Measurements from ENCODE around the gene ARMC3.

The ARMC3 gene

DNA sequence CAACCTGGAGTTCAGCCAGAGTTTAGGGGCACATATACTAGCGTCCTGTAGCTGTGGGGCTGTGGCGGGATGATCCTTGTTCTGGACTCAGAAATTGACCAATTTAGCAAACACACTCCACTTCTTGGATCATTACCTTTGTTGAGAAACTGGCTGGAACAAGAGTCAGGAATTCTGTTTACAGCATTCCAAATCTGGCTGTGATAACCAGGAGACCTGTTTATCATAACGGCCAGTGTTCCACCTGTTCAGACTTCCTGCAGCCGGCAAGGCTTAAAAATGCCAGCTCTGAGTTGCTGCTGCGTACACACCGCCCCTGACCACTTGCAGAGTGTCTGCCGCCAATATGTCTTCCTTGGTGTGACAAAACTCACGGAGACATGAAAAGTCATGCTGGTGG is 64.8 kb downstream of the ARMC3 start:
- no peak for DNase-seq (ENCODE audit: low spot score)

DNA sequence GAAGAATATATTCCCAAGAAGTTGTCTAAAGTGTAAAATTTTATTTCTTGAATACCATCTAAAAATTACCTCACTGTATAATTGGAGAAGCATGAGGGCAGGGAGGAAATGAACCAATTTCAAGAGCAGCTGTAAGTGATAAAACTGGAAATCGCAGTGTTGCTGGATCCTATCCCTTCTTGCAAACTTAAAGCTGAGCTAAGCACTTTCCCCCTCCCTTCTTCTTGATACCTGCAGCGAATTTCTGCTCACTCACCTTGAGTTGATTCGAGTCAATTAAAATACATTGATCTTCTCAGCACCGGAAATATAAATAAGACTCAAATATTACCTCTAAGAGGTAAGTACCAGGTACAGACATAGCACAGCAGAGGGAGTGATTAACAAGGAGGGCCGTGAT is 65.5 kb downstream of the ARMC3 start:
- no peak for DNase-seq (ENCODE audit: low spot score)

DNA sequence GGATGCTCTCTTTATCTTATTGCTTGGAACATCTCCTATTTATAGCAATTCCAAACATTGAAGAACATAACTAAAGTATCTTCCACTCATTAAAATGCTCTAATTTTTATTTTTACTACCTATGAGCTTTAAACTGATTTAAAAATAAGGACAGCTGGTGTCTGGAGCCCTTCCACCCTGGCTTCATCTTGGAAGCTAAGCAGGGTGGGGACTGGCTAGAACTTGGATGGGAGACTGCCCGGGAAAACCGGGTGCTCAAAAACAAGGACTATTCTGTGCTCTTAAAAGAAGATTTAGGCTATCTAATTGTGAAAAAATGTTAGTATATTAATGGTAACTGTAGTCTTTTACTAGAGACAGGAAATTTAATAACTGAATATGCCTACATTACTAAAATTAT is 69.2 kb downstream of the ARMC3 start:
- no peak for DNase-seq (ENCODE audit: low spot score)

DNA sequence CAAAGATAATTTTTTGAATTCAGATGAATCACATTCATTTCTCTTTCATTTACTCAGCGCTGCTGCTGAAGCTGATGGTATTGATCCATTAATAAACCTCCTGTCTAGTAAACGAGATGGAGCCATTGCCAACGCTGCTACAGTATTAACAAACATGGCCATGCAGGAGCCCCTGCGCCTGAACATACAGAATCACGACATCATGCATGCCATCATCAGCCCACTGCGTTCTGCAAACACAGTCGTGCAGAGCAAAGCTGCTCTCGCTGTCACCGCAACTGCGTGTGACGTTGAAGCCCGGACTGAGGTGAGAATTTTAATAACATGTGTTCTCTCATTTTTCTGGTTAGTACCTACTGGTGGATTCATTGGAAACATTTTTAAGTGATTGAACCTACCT is 70.2 kb downstream of the ARMC3 start:
- DNase-seq (ENCODE audit: low spot score): no peak

DNA sequence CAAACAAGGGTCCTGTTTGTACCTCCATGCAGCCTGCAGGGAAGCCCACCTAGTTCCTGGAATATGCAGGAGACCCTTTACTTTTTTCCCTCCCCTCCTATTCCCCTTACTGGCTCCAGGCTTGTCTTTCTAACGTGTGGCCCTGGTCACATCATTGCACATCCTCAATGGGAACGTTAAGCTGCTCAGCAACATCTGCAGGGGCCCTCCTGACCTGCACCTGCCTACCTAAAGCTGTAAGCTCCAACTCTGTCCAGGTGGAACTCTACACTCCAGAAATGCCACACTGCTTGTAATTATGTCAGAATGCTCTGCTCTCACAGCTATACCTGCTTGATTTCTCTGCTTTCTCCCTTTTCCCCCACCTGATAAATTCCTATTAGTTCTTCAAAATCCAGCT is 72.1 kb downstream of the ARMC3 start:
- DNase-seq (ENCODE audit: low spot score): no peak

DNA sequence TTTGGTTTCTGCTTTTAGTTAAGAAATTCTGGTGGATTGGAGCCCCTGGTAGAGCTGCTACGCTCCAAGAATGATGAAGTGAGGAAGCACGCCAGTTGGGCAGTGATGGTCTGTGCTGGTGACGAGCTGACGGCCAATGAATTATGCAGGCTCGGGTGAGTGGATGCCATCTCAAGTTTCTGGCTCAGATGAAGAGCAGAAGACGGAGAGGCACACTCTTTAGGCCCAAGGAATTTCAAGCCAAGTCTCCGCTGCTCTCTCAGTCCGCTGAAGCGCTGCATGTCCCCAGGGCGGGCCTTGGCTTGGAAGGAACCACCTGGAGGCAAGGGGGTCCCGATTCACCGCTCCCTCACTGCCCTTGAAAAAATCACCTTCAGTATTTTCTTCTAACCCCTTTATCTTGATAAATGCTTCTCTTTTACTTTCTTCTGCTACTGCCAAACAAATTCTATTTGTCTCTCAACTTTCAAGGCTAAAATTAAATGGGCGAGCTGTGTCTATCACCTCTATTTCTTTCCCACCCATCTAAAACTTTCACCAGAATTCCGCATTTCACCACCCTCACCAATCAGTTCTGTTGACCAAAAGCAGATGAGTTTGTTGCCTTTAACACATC is 74.2 kb downstream of the ARMC3 start:
- DNase-seq (ENCODE audit: low spot score): no peak

DNA sequence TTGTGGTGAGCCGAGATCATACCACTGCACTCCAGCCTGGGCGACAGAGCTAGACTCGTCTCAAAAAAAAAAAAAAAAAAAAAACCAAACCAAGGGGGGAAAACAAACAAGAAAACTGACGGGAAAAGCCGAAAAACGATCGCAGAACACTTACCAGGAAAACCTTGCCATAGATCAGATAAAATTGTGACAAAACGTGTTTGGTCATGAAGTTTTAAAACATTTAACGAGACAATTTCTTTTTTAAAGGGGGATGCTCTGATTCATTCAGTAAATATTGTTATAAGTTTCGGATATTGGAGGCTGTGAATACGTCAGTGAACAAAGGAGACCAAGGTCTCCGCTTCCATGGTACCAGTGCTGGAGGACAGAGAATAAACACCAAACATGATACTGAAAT is 77.3 kb downstream of the ARMC3 start:
- no peak for DNase-seq (ENCODE audit: low spot score)

DNA sequence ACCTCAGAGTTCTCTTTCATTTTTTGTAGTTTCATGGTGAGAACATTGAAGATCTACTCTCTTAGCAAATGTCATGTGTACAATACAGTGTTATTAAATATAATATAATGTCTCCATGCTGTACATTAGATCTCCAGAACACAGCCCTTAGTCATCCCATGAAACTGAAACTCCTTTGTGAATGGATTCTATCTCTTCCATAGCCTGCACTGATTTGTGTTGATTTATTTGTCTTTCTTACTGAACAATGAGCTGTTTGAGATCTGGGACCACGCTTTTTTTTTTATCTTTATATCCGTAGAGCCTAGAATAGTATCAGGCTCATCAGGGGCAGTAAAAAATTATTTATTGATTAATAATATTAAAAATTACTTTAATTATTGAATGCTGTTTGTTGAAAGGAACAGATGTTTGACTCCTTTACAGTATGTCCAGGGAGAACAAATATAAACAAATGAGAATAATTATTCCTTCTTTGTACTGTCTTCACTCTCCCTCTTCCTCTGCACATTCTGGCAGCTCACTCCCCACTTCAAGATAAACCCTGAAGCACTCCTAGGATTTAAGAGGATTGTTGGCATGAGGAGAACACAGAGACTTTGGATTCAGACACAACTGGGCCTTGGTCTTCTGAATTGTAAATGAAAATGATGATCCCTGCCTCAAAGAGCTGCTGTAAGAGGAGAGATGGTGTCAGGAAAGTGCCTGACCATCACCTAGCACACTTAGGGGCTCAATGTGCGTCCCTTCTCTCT is 85.9 kb downstream of the ARMC3 start:
- no peak for DNase-seq (ENCODE audit: low spot score)

DNA sequence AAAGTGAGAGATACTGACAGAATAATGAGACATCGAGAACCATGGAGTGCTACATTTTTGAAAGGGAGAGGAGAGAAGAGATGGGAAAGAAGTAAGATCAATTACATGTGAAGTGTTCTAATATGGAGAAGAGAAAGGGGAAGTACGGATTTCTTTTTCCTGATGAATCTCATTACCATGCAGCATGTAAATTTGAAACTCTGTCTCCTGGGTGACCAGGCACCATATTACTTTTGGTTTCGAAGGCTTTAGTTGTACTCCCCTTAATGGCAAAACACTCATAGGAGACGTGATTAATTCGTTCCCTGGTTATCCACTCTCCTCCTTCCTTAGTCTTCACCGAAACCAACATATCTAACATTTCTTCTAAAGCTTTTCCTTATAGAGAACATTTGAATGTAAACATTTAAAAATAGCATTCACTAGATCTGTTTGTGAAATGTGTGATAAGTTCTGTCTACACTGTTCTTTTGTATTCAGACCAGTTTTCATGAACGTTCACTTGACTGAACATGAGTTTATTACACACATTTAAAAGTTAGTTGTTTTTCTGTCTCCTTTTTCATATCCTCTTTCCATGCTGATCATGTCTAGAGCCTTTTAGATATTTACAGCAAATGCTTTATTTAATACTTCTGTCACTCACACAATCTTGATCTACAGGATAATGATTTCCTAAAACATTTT is 87.3 kb downstream of the ARMC3 start:
- DNase-seq (ENCODE audit: low spot score): no peak

DNA sequence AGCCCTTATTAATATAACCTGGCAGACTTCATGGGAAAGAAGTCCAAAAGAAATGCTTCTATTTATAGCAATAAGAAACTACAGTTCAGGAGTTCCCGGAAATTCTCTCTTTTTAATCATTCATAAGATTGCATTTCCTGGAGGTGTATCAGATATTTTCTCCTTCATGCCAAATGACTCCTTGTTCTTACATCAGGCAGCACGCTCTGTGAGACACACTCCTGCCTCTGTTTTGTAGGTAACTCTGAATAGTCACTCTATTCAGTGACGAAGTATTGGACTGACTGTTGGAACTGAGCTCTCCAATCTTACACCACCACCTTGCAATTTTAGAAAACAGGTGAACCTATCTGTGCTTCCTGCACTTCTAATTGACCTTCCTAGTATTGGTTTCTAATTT is 88.8 kb downstream of the ARMC3 start:
- no peak for DNase-seq (ENCODE audit: low spot score)

DNA sequence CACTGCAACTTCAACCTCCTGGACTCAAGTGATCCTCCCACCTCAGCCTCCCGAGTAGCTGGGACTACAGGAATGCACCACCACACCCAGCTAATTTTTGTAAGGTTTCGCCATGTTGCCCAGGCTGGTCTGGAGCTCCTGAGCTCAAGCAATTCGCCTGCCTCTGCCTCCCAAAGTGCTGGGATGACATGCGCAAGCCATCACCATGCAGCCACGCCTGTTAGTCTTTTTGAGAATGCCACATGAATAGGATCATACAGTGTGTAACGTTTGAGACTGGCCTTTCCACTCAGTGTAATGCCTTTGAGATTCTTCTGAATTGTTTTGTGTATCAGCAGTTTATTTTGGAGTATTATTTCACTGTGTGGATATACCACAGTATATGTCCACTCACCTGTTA is 91.8 kb downstream of the ARMC3 start:
- DNase-seq (ENCODE audit: low spot score): no peak

DNA sequence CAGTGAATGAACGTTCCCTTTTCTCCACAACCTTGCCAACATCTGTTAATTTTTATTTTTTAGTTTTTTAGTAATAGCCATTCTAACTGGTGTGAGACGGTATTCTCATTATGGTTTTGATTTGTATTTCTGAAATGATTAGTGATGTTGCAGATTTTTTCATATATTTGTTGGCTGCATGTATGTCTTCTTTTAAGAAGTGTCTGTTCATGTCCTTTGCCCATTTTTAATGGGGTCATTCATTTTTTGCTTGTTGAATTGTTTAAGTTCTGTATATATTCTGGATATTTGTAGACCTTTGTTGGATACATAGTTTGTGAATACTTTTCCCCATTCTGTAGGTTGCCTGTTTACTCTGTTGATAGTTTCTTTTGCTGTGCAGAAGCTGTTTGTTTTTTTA is 93.6 kb downstream of the ARMC3 start:
- no peak for DNase-seq (ENCODE audit: low spot score)

DNA sequence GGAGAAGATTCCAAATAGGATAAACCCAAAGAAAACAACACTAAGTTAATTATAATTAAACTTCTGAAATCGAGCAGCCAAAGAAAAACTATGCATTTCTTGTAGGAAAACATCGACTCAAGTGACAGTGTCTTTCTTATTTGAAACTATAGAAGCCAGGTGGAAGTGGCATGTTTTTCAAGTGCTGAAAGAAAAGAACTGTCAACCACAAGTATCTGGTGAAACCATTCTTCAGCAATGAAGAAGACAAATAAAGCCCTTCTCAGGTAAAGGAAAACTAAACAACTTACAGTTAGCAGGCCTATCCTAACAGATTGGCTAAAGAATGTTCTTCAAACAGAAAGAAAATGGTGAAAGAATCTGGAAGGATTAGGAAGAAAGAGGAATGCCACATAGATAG is 96.1 kb downstream of the ARMC3 start:
- DNase-seq (ENCODE audit: low spot score): no peak

DNA sequence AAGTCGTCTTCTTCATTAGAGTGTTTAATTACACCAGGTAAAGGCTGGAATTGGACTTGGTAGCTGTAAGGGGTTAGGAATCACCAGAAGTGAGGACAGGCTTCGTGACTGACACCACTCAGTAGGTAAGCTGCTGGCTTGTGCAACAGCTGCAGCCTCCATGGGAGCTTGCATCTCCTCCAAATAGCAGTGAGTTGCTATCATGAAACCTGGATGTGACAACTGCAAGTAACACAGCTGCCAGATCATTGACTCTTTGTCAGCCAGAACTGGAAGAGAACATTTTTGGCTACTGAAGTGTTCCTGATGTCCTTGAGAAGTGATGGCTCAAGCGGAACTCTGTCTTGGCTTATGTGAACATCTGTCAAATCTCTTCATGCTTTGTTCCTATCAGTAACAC is 103.5 kb downstream of the ARMC3 start:
- DNase-seq (ENCODE audit: low spot score): no peak

DNA sequence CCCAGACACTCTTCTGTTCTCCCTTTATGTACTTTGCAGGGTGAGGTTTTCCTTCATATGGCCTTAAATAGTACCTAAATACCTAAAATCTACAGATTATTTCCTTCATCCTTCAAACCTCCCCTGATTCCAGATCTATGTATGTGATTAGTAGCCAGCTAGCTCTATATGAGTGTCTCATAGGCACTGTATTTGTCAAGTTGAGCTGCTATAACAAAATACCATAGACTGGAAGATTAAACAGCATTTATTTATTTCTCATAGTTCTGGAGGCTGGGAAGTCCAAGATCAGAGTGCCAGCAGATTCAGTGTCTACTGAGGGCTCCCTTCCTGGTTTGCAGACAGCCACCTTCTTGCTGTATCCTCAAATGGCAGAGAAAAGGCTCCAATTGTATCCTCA is 106.9 kb downstream of the ARMC3 start:
- DNase-seq (ENCODE audit: low spot score): no peak

DNA sequence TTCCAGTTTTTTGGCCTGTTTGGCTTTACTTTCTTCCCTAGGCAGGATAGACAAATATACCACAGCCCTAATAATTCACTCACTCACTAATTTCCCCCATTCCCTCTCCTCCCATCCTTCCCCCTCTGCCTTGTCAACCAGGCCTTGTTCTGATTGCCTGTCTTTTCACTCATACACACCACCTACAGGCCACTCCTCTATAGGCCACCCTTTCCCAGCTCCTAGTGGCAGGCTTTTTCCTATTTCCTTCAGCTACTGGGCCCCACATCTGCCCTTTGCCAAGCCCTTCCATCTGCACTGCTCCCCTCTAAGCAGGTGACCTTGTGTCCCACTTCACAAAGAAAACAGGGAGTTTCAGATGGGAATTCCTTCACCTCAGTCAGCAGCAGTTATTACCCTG is 107.7 kb downstream of the ARMC3 start:
- no peak for DNase-seq (ENCODE audit: low spot score)

DNA sequence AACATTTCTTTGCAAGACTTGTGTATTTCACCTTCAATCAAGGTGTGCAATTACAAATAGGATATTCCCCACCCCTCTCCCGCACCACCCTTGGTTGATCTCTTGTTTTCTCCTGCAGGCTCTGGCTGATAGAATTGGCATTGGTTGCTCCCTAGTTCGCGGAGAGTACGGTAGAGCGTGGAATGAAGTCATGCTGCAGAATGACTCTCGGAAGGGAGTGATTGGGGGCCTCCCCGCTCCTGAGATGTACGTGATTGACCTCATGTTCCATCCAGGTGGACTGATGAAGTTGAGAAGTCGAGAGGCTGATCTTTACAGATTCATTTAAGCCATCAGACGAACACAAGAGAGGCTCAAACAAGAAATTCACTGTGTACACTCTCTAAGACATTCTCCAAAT is 109.3 kb downstream of the ARMC3 start:
- DNase-seq (ENCODE audit: low spot score): no peak

DNA sequence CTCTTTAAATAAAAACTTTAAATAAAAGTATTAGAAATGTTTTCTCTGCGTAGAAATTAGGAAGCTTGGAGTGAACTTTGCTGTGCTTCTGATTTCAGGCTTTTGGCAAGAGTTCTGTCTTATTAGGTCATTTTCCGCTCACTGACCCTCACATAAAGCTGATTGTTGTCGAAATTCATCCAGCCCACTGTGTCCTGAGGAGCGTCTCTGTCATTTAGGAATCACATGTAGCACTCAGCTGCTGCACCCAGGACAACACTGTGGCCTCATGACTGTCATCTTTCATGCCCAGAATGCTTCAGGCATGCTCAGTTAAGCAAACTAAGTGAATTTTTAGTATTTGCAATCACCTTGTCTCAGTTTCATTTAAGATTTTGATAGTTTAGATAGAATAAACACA is 109.7 kb downstream of the ARMC3 start:
- DNase-seq (ENCODE audit: low spot score): no peak

DNA sequence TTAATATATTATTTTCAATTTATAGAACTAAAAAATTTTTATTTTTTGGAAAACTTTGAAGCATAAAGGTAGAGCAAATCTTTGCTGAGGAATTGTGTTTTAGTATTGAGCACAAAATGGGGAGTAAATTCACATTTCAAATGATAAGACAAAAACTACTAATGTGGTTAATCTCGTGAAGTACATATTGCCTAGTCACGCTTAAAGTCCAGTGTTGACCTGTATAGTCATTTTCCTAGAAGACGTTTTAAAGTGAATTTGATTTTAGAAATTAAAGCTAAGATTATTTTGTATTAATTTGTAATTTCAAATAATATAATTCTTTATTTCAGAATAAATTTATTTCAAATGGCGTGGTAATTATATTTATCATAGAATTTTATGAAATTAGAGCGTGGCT is 110.3 kb downstream of the ARMC3 start:
- DNase-seq (ENCODE audit: low spot score): no peak

DNA sequence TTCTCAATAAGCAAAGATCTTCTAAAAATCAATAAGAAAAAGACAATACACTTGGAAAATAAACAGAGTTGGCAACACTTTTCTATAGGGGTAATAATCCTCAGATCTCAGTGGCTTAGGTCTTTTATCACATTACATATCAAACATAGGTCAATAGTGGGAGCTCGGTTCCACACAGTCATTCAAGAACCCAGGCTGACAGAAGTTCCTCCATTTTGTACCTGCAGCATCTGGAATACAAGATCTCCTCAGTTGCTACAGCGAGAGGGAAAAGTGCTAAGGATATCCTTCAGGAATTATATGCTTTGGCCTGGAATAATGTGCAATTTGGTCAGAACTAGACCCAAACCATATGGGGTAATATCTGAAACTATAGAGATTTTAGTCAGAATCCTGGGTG is 112.1 kb downstream of the ARMC3 start:
- no peak for DNase-seq (ENCODE audit: low spot score)

DNA sequence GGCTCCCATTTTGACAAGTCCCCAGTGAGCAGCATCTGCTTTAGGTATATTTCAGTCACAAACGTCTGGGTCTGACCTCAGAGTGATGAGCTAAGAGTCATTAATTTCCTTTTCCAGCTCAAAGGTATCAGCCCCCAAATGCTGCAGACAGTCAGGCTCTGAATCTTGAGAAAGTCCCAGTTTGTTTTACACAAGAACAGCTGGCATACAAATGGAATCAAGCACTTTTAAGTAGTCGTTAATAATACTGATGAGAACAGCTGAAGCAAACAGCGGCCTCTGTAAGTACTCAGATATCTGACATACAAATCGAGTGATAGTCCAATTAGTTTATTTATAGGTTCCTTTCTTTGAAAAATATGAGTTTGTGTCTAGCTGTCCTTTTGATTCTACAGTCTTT is 118.2 kb downstream of the ARMC3 start:
- no peak for DNase-seq (ENCODE audit: low spot score)

DNA sequence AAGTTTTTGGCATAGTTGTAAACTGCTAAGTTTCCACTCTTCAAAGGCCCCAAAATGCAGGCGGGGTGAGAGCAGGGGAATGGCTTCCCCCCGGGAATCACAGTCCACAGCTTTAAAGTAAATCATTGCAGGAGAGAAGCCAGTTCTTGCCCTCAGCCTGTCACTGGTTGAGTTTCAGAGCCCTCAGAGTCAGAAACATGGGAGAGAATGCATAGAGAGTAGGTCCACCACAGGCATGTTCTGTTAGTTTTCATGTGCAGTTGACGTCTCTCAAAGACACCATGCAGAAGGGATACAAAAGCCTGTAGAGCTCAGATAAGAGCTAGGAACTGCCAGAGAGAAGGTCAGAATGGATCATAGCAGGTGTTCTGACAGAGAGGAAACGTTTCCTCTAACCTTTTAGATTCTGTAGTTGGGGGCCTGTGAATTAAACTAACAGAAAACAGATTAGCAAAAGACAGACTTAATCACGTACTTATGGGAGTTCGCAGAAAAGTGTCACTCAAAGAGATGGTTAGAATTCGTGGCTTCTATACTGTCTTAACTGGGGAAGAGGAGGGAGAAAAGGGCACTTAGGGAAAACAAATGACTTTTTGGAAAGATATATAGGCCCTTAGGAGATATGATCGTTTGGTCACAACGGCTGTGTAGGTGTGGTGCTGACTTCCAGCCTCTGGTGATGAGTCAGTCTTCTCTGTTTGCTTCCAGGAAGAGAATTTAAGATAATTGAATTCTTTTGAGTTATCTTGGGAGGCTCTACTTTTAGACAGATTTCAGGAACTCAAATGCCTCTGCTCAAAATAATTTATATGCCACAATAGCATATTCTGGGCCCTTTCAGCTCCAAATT is 119.6 kb downstream of the ARMC3 start:
- no peak for DNase-seq (ENCODE audit: low spot score)

DNA sequence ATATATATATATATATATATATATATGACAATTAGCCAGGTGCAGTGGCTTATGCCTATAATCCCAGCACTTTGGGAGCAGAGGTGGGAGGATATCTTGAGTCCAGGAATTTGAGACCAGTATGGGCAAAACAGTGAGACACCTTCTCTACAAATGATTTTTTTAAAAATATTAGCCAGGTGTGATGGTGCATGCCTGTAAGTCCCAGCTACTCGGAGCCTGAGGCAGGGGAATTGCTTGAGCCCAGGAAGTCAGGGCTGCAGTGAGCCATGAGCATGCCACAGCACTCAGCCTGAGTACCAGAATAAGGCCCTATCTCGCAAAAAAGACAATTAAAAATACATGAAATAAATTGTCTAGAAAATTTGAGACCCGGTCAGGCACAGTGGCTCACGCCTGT is 120.3 kb downstream of the ARMC3 start:
- DNase-seq (ENCODE audit: low spot score): no peak

All from CD4-positive, alpha-beta T cell treated with Interleukin-2 at 100 ng/mL for 4 hours (primary cell).